H1 (cell line): ENCODE data around the gene GRIK4. TPM values are rescaled to one million over a fixed set of nuclear protein-coding genes. Genes with fewer than 3 reads are reported as not detected.

Experiments
- CTCF ChIA-PET: fragments of 300-600 bp; sonication (Branson Sonifier 250); formaldehyde crosslinking; loops from one replicate; lab custom pipeline; 2021; ENCODE audit not compliant: partially characterized antibody; lab: Charles Lee
- POLR2A ChIA-PET: fragments of 300-600 bp; sonication (Branson Sonifier 250); formaldehyde crosslinking; loops from one replicate; lab custom pipeline; 2021; ENCODE audit warnings: inconsistent platforms; ENCODE audit not compliant: partially characterized antibody; lab: Charles Lee
- DNase-seq, 2 experiments: peaks; one replicate each; pipeline versions ENCODE4 v3.0.0 to v3.0.0-alpha.2; 2010 to 2022; ENCODE audit warnings: low spot score in 2 of 2, low read depth in 1 of 2, mixed read lengths in 1 of 2
- FAIRE-seq: peaks from 2 replicates; lab custom pipeline; 2011; peaks lifted over from hg19 to GRCh38; lab: Jason Lieb, UNC
- H2AFZ ChIP-seq: 2 replicates; pipeline ENCODE4 v1.8.1; 2012; ENCODE audit warnings: low read length, inconsistent platforms
- H2AK5ac ChIP-seq: 2 replicates; pipeline ENCODE4 v1.6.1; 2013; ENCODE audit warnings: low read depth, low read length
- H2BK120ac ChIP-seq: replicated peaks from 2 replicates; pipeline ENCODE3; 2013; ENCODE audit warnings: low read depth, low read length, inconsistent platforms
- H2BK12ac ChIP-seq: 2 replicates; pipeline ENCODE4 v1.6.1; 2013; ENCODE audit warnings: low read depth, low read length
- H2BK15ac ChIP-seq: 2 replicates; pipeline ENCODE4 v1.6.1; 2013; ENCODE audit warnings: low read length
- H2BK20ac ChIP-seq: 2 replicates; pipeline ENCODE4 v1.6.1; 2013; ENCODE audit warnings: low read length
- H2BK5ac ChIP-seq: 2 replicates; pipeline ENCODE4 v1.6.1; 2013; ENCODE audit warnings: low read depth, low read length
- H3K14ac ChIP-seq: 2 replicates; pipeline ENCODE4 v1.6.1; 2013; ENCODE audit warnings: inconsistent platforms; ENCODE audit not compliant: insufficient read length
- H3K18ac ChIP-seq: 2 replicates; pipeline ENCODE4 v1.6.1; 2013; ENCODE audit warnings: low read length; ENCODE audit errors: extremely low read depth
- H3K23ac ChIP-seq: 2 replicates; pipeline ENCODE4 v1.6.1; 2013; ENCODE audit warnings: inconsistent platforms; ENCODE audit not compliant: insufficient read length
- H3K23me2 ChIP-seq: 2 replicates; pipeline ENCODE4 v1.6.1; 2013; ENCODE audit warnings: low read depth, low read length
- H3K27ac ChIP-seq: 2 replicates; pipeline ENCODE4 v1.6.1; 2011; ENCODE audit warnings: low read depth, low read length, inconsistent platforms
- H3K27me3 ChIP-seq, 4 experiments: replicated peaks in 1 of 4; 1 replicate in 1 of 4; 2 replicates in 3 of 4; pipeline versions ENCODE4 v1.6.1 to v1.8.1; 2011 to 2013; ENCODE audit warnings: low read length in 3 of 4, mild to moderate bottlenecking in 3 of 4, inconsistent platforms in 2 of 4, mixed read lengths in 2 of 4, moderate library complexity in 1 of 4; ENCODE audit not compliant: control insufficient read depth in 3 of 4, insufficient read depth in 3 of 4; ENCODE audit errors: extremely low read depth in 1 of 4
- H3K36me3 ChIP-seq, 4 experiments: 2 replicates each; pipeline versions ENCODE4 v1.6.1 to v1.8.1; 2011 to 2013; ENCODE audit warnings: mild to moderate bottlenecking in 4 of 4, low read length in 3 of 4, moderate library complexity in 2 of 4, control low read depth in 1 of 4, inconsistent platforms in 1 of 4; ENCODE audit not compliant: insufficient read depth in 4 of 4, control insufficient read depth in 2 of 4
- H3K4ac ChIP-seq: replicated peaks from 2 replicates; pipeline ENCODE3; 2013; ENCODE audit warnings: low read length, low read depth, mixed read lengths, inconsistent platforms; ENCODE audit not compliant: insufficient read length
- H3K4me1 ChIP-seq, 4 experiments: replicated peaks in 1 of 4; 1 replicate in 1 of 4; 2 replicates in 3 of 4; pipeline versions ENCODE4 v1.6.1 to v1.8.1; 2011 to 2013; ENCODE audit warnings: low read length in 3 of 4, inconsistent platforms in 2 of 4, mixed read lengths in 1 of 4; ENCODE audit not compliant: insufficient read depth in 4 of 4, control insufficient read depth in 3 of 4
- H3K4me2 ChIP-seq, 2 experiments: 2 replicates each; pipeline versions ENCODE4 v1.6.1 to v1.8.1; 2011 to 2013; ENCODE audit warnings: low read depth in 2 of 2, low read length in 2 of 2, control low read depth in 1 of 2, inconsistent platforms in 1 of 2, mild to moderate bottlenecking in 1 of 2; ENCODE audit not compliant: insufficient read depth in 1 of 2
- H3K4me3 ChIP-seq, 4 experiments: fragments of 200-600, 300-600 bp in 1 of 4; sonication (generic), shearing (Covaris generic), sonication (Bioruptor Twin) in 1 of 4; 2 replicates each; pipeline versions ENCODE4 v1.5.1 to v1.8.1; 2011 to 2016; ENCODE audit warnings: low read length in 4 of 4, low read depth in 3 of 4, control low read depth in 2 of 4, inconsistent platforms in 2 of 4, mild to moderate bottlenecking in 2 of 4, mixed read lengths in 1 of 4, moderate library complexity in 1 of 4; ENCODE audit not compliant: insufficient read depth in 2 of 4; ENCODE audit errors: extremely low read depth in 1 of 4
- H3K56ac ChIP-seq: replicated peaks from 2 replicates; pipeline ENCODE3; 2013; ENCODE audit warnings: low read depth, mild to moderate bottlenecking, mixed read lengths, low read length, inconsistent platforms; ENCODE audit not compliant: insufficient read length
- H3K79me1 ChIP-seq: 2 replicates; pipeline ENCODE4 v1.6.1; 2013; ENCODE audit warnings: low read depth, low read length, control low read depth
- H3K79me2 ChIP-seq, 2 experiments: 2 replicates each; pipeline versions ENCODE4 v1.6.1 to v1.8.1; 2012 to 2013; ENCODE audit warnings: low read length in 2 of 2, mild to moderate bottlenecking in 2 of 2, inconsistent platforms in 1 of 2; ENCODE audit not compliant: insufficient read depth in 2 of 2, control insufficient read depth in 1 of 2
- H3K9ac ChIP-seq, 4 experiments: replicated peaks in 1 of 4; 1 replicate in 1 of 4; 2 replicates in 3 of 4; pipeline versions ENCODE4 v1.6.1 to v1.8.1; 2011 to 2013; ENCODE audit warnings: low read depth in 3 of 4, low read length in 3 of 4, control low read depth in 2 of 4, mild to moderate bottlenecking in 2 of 4, moderate library complexity in 2 of 4, inconsistent platforms in 1 of 4; ENCODE audit errors: extremely low read depth in 1 of 4
- H3K9me3 ChIP-seq, 2 experiments: 2 replicates each; pipeline versions ENCODE4 v1.6.1 to v1.8.1; 2012 to 2013; ENCODE audit warnings: mild to moderate bottlenecking in 2 of 2, moderate library complexity in 2 of 2, control low read depth in 1 of 2, inconsistent platforms in 1 of 2, low read depth in 1 of 2, low read length in 1 of 2, mixed read lengths in 1 of 2; ENCODE audit not compliant: insufficient read depth in 2 of 2
- H4K20me1 ChIP-seq, 2 experiments: replicated peaks in 1 of 2; 2 replicates each; pipeline versions ENCODE3 to v1.8.1; 2011 to 2013; ENCODE audit warnings: inconsistent platforms in 2 of 2, low read length in 2 of 2, mild to moderate bottlenecking in 1 of 2; ENCODE audit not compliant: insufficient read depth in 2 of 2, control insufficient read depth in 1 of 2
- H4K5ac ChIP-seq: 2 replicates; pipeline ENCODE4 v1.6.1; 2013; ENCODE audit warnings: low read length, low read depth, mixed read lengths, inconsistent platforms; ENCODE audit not compliant: insufficient read length
- H4K8ac ChIP-seq: 2 replicates; pipeline ENCODE4 v1.8.0; 2013; ENCODE audit warnings: mild to moderate bottlenecking, moderate library complexity, low read length, inconsistent platforms; ENCODE audit not compliant: insufficient read depth; ENCODE audit errors: extremely low read depth
- H4K91ac ChIP-seq: replicated peaks from 2 replicates; pipeline ENCODE3; 2013; ENCODE audit warnings: low read length, mixed read lengths, inconsistent platforms; ENCODE audit not compliant: insufficient read length
- YY1 ChIP-seq: IDR thresholded peaks from 2 replicates; pipeline ENCODE4 v1.6.1; 2011; ENCODE audit warnings: low read depth, mild to moderate bottlenecking, low read length
- WGBS, 2 experiments: shearing (Covaris generic) in 1 of 2; methylation state at CpG; one replicate each; pipeline versions ENCODE4 v1.1.6 to v1.1.7; 2013 to 2015; ENCODE audit warnings: low lambda C conversion rate in 2 of 2, mixed read lengths in 2 of 2, inconsistent platforms in 1 of 2, low coverage in 1 of 2, missing lambda C conversion rate in 1 of 2; ENCODE audit not compliant: insufficient replicate concordance in 2 of 2, insufficient coverage in 1 of 2, insufficient read length in 1 of 2; ENCODE audit errors: extremely low coverage in 1 of 2, missing lambda C conversion rate in 1 of 2; 5-methylcytosine and 5-hydroxymethylcytosine counted together
- polyA plus RNA-seq, 7 experiments: library from polyadenylated mRNA; depleted of rRNA in 3 of 7; stranded (reverse) in 5 of 7; unstranded in 2 of 7; fragments of >200 nt in 5 of 7; fragments of 200-250 nt in 2 of 7; gene quantifications; 1 replicate in 5 of 7; 2 replicates in 1 of 7; 4 replicates in 1 of 7; pipeline versions ENCODE4 v1.2.1 to v1.2.3, GENCODE V29; 2011 to 2013; ENCODE audit warnings: missing spikeins in 2 of 7, mixed read lengths in 2 of 7
- total RNA-seq: library from RNA; stranded (reverse); fragmentation: NEBNext Ultra II Directional; extraction: Animal tissue kit (Norgen Biotek cat#: 25700); gene quantifications from 2 replicates; pipeline ENCODE4 v1.2.1, GENCODE V29; 2021
- TF ChIP-seq, protein P1 (sequence below), 3 experiments: IDR thresholded peaks; 1 replicate in 2 of 3; 2 replicates in 1 of 3; pipeline versions ENCODE4 v1.5.1 to v1.6.1; 2011; ENCODE audit warnings: low read length in 3 of 3, mild to moderate bottlenecking in 3 of 3, inconsistent platforms in 2 of 3, low read depth in 1 of 3, moderate library complexity in 1 of 3; ENCODE audit not compliant: insufficient read depth in 1 of 3; ENCODE audit errors: control extremely low read depth in 1 of 3

The GRIK4 gene
- total and polyA plus RNA-seq, 2 of the 8 experiments (the other 6 are each of a cell fraction or from before 2014, with no cell fraction given), result 1.2 to 2.9 TPM

GRCh38 chr11:120928627-120929026 lies 417.1 kb downstream of the GRIK4 start:
- TF ChIP-seq YY1, result no peak
- TF ChIP-seq, protein P1, sequence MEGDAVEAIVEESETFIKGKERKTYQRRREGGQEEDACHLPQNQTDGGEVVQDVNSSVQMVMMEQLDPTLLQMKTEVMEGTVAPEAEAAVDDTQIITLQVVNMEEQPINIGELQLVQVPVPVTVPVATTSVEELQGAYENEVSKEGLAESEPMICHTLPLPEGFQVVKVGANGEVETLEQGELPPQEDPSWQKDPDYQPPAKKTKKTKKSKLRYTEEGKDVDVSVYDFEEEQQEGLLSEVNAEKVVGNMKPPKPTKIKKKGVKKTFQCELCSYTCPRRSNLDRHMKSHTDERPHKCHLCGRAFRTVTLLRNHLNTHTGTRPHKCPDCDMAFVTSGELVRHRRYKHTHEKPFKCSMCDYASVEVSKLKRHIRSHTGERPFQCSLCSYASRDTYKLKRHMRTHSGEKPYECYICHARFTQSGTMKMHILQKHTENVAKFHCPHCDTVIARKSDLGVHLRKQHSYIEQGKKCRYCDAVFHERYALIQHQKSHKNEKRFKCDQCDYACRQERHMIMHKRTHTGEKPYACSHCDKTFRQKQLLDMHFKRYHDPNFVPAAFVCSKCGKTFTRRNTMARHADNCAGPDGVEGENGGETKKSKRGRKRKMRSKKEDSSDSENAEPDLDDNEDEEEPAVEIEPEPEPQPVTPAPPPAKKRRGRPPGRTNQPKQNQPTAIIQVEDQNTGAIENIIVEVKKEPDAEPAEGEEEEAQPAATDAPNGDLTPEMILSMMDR (IDR thresholded peaks at IDR 0.05; ENCODE audit: control extremely low read depth in 1 of 3, insufficient read depth in 1 of 3, low read depth in 1 of 3, low read length in 3 of 3), result peak in 1 of 3 experiments; percentile 13; a peak in 2 of 4 replicates
- ChIA-PET POLR2A (interaction anchor here (1.0 kb wide), 1 partner anchor 14 kb away, joined by 3 read pairs; no protein-coding TSS in a partner anchor), CTCF (interaction anchor here (0.6 to 12.8 kb wide), 33 partner anchors 13 to 595 kb away, joined by 3 to 218 read pairs (median 4); partner anchors contain the start of gene GRIK4)
- no peak overlapping the region for H4K5ac ChIP-seq
- no peaks in the 10 kb centered on the region for H3K79me1 ChIP-seq
- no peak overlapping the region for H2BK120ac ChIP-seq
- H4K91ac ChIP-seq, result no peak overlapping the region
- H3K56ac ChIP-seq, result no peak overlapping the region
- no peaks in the 10 kb centered on the region for H3K23me2 ChIP-seq
- no peak overlapping the region for H2BK20ac ChIP-seq
- H2AK5ac ChIP-seq, result no peak overlapping the region
- H3K27me3 ChIP-seq, result peaks cover 0 to 3% (median 0%) of the 10 kb centered on the region in 4 experiments; a peak in 1 of 7 replicates
- H3K4me3 ChIP-seq, result no peak overlapping the region
- no peaks in the 10 kb centered on the region for H3K79me2 ChIP-seq
- no peak overlapping the region; the same call in 1 of the 2 replicates for H2BK5ac ChIP-seq
- H2BK12ac ChIP-seq, result no peak overlapping the region
- H3K9me3 ChIP-seq, result no peaks in the 10 kb centered on the region
- no peak overlapping the region for H3K14ac ChIP-seq
- H3K4ac ChIP-seq, result no peak overlapping the region
- peaks cover 0 to 5% (median 0%) of the 10 kb centered on the region in 4 experiments; a peak in 2 of 7 replicates for H3K4me1 ChIP-seq
- no peaks in the 10 kb centered on the region for H3K36me3 ChIP-seq
- H3K9ac ChIP-seq, result no peak overlapping the region
- H2AFZ ChIP-seq, result no peak overlapping the region
- no peak for FAIRE-seq
- DNase-seq, result no peak
- WGBS, 2 experiments, result 94% methylated on average over 14 of the region's 14 CpGs; no CpG with 5 or more reads in 1 of the 2 experiments
- no peak overlapping the region for H2BK15ac ChIP-seq
- H3K23ac ChIP-seq, result no peak overlapping the region
- H3K27ac ChIP-seq, result no peak overlapping the region
- H4K20me1 ChIP-seq, result no peaks in the 10 kb centered on the region
- H4K8ac ChIP-seq, result no peak overlapping the region
- no peak overlapping the region for H3K4me2 ChIP-seq
- no peak overlapping the region for H3K18ac ChIP-seq
